Stimulated activated CD4-positive, alpha-beta T cell treated with anti-CD3 and anti-CD28 coated beads, Interleukin-15, amount 100 ng/mL, for 48 hours (primary cell): ENCODE results near the gene NT5DC1.
A peak's percentile ranks its signal among the peaks of the same experiment; 100 is the strongest.

Experiments used
- DNase-seq, 2 donors: peaks; one replicate each; pipeline ENCODE4 v3.0.0-alpha.2; 2020; ENCODE audit warnings: low read depth in 2 of 2

NT5DC1 gene

DNA sequence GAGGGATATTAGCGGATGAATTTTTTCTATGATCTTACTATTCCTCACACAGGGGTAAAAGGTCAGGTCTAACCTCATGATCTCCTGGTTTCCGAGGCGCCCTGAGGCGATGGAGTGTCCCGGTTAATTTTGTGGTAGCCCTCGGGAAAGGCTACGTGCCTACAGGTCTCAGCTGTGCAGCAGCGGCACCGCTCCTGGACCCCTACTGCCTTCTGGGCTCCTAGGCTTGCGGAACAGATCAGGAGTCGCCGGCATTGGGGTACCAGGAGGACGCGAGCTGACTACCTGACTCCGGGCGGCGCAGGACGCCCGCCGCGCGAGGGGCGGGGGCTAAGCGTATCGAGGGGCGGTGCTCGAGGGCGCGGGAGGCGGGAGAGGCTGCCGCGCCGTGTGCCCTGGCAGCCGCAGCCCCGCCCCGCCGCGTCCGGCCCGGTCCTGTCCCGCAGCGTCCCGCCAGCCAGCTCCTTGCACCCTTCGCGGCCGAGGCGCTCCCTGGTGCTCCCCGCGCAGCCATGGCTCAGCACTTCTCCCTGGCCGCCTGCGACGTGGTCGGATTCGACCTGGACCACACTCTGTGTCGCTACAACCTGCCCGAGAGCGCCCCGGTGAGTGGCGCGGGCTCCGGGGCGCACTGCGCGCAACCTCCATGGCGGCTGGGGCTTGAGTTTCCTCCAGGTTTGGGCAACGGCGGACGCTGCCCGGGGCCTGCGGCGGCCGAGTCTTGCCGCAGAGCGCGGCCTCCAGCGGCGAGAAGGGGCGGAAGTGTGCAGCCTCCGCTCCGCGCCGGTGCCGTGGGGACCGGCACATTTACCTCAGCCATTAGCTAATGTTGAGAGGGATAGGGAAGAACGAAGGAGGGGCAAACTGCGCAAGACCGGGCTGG, at the start of gene NT5DC1:
NT5DC1 (plus strand) TSS at position 435 of the 883 bp plus-strand sequence; CDS start at position 513, 78 bp downstream.
- peak; percentile 71 to 85 for DNase-seq

GRCh38 chr6:116051244-116051643, 49.4 kb upstream of the NT5DC1 start:
- DNase-seq: no peak

- DNase-seq: no peak
Observed at GRCh38 chr6:116055513-116055912, 45.1 kb upstream of the NT5DC1 start.

DNA sequence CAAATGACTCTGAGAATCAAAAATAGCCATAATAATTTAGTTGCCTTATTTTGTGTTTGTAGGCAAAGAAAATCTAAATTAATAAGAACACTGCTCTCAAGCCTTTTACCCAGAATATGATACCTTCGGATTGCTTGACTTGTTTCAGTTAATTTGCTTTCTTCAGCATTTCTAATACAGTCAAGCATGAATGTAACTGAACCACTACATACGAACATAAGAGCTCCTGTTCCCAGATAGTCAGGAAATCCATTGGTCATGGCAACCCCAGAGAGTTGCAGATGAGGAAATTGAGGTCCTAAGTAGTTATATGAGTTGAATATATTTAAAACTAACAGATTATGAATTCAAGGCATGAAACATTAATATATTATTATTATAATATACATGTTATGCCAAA, 42.9 kb upstream of the NT5DC1 start:
- DNase-seq: no peak

GRCh38 chr6:116059713-116060571, 40.7 kb upstream of the NT5DC1 start:
- no peak for DNase-seq

- no peak for DNase-seq
Observed at GRCh38 chr6:116060572-116061283, 39.9 kb upstream of the NT5DC1 start, which contains the start of gene FRK. FRK (minus strand) TSS chr6:116060891; CDS start chr6:116060311, 580 bp downstream.

- DNase-seq: no peak
Observed at GRCh38 chr6:116062496-116062895, 38.2 kb upstream of the NT5DC1 start.

- no peak for DNase-seq
Observed at GRCh38 chr6:116064666-116065065, 36.0 kb upstream of the NT5DC1 start.

- no peak for DNase-seq
Observed at GRCh38 chr6:116066789-116067188, 33.9 kb upstream of the NT5DC1 start.

DNA sequence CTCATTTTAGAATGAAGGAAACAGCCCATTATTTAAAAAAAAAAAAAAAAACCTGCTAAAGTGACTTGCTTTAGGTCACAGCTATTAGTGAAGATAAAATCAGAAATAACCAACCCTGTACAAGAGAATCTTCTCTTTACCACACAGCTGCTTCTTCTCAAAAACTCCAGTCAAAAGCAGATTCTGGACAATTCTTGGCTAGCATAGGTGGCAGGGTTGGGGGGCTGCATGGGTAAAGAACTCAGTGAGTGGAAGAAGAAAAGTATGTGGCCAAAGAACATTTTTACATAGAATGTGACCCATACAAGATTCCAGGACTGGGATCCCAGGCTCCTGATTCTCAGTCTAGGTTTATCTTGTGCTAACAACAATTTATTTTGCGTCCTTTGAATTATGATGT, 30.6 kb upstream of the NT5DC1 start:
- no peak for DNase-seq

- no peak for DNase-seq
Observed at GRCh38 chr6:116070616-116071389, 29.9 kb upstream of the NT5DC1 start.

DNA sequence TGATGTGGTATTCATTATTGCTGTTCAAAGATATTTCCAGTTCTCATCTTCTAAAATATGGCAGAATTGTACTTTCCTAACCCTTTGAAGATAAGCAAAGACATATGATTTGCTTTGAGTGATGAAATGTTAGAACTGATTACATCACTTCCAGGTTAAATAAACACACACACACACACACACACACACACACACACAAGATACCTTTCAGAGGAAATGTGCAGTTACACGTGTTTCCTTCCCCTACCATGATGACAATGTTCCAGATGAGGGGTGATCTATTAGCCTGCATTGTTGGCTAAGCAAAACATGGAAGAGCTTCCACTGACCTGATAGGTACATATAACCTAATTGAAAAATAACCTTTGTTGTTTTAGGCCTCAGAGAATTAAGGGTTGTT, 28.3 kb upstream of the NT5DC1 start:
- DNase-seq: no peak

DNA sequence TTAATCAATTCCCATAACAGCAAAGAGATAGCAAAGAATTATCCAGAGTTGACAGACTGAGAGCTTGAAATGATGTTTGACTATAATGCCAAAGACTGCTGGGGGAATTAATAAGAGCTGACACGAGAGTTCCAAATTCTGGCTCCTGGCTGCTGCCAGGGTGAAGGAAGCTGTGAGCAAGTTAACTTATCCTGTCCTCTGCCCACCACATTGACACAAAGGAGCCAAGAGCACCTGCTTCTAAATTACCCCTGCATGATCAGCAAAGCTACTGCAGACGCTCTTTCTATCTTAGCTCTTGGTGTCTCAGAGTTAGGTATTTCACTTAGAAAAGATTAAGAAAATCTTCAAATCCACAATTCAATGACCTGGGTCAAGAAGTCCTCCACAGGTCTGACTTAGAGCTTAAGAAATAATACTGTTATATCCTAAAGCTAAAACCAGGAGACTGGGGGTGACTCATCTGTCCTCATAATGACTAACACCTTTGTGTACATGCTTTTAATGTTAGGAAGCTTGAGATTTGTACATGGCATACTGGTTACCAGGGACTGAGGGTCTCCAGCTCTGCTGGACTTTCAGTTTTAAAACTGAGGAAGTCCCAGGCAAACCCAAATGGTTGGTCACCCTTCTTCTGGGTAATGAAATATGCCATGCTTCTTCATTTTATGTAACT, 26.8 kb upstream of the NT5DC1 start:
- DNase-seq: no peak

DNA sequence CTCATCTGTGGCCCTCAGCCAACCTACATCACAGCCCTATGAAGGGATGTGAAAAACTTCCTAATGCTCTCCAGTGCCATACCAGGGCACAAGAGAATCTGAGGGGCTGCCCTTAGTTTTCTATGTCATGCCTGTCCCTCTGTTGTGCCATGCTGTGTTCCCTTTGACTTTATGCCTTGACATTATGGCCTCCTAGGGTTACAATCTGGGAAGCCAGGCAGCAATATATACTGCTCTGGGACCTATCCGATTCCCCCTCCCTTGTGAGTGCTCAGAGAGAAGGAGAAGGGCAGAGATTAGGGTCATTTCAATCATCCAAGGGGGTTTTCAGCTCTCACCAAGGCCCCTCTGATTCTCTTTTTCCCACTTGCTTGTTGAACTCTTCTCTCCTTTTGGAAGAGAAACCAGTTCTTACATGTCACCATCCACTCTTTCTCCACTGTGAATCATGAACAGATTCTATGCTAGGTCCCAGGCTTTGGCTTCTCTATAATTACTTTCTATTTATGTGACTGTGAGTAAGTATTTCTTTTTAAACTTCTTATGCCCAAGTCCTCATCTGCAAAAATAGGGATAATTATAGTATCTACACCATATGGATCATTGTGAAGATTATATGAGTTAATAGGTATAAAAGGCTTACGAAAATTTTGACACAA, 25.8 kb upstream of the NT5DC1 start:
- DNase-seq: no peak

DNA sequence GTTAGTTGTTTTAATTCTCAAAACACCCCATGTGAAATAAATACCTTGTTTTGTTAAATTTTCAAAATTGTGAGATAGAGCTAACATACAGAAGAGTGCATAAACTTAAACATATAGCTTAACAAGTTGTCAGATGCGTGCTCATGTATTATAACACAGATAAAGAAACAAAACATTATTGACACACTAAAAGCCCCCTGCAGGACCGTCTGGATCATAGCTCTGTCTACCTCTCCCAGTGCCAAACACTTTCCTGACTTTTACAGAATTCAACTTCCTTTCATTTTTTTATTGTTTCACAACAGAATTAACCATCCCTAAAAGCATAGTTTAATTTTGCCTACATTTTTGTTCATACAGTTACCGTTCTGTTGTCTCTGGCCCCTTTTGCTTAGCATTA, 22.1 kb upstream of the NT5DC1 start:
- DNase-seq: no peak

- DNase-seq: no peak
Observed at GRCh38 chr6:116078945-116079344, 21.7 kb upstream of the NT5DC1 start.

DNA sequence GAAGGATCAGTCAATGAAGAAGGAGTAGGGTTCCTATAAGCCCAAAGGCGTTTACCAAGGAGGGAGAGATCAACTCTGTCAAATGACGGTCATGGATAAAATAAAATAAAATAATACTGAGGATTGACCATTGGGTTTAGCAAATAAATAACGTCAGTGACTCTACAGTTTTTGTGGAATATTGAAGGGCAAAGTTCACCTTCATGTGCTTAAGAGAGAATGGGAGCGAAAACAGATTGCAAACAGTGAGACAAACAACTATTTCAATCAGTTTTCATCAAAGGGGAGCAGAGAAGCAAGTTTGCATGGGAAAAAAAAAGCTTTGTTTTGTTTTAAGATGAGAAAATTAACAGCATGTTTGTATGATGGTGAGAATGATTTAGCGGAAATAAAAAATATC, 17.6 kb upstream of the NT5DC1 start:
- DNase-seq: no peak

- no peak for DNase-seq
Observed at GRCh38 chr6:116084284-116084683, 16.4 kb upstream of the NT5DC1 start.

DNA sequence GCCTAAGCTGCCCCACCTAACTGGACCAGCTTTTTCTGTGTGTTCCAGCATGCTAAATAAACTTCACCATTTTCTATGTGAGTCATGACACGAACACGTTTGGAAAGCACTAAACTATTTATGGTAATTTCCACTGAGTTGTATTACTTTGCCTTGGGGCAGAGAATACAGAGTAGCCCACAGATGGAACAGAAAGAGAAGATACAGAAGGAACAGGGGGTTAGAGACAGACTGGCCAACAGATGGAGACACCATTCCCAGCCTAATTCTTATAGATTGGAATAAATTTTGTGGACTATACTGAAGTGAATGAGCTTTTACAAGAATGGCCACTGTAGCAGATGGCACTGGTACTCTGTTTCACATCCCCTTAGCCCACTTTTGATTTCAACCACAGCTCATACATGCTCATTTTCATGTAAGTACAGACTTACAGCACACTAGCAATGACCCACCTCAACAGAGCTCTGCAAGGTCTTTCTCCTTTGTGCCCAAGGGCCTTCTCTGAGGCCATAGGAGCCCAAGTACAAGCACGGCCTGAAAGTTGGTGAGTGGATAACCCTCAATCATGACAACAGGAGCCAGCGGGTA, 13.1 kb upstream of the NT5DC1 start:
- no peak for DNase-seq

GRCh38 chr6:116088946-116089345, 11.7 kb upstream of the NT5DC1 start:
- DNase-seq: no peak
